HepG2 (cell line): ENCODE measurements around the gene GFER. TPM values are rescaled to one million over a fixed set of nuclear protein-coding genes. Genes with fewer than 3 reads are reported as not detected.

Experiments
- AHR ChIP-seq: IDR thresholded peaks from 2 replicates; pipeline ENCODE4 v1.6.1; 2018; ENCODE audit warnings: missing genetic modification reagents, missing compliant biosample characterization
- ESRRA ChIP-seq: sonication (generic); formaldehyde crosslinking; IDR thresholded peaks from 2 replicates; pipeline ENCODE4 v1.5.1; 2020; ENCODE audit warnings: mild to moderate bottlenecking, low read depth, missing genetic modification reagents
- FOSL2 ChIP-seq: sonication (generic); formaldehyde crosslinking; IDR thresholded peaks from 2 replicates; pipeline ENCODE4 v1.4.0; 2020; ENCODE audit warnings: missing genetic modification reagents
- HMG20A ChIP-seq: IDR thresholded peaks from 2 replicates; pipeline ENCODE4 v1.6.1; 2016; ENCODE audit warnings: borderline replicate concordance
- HMGA1 ChIP-seq: sonication (generic); formaldehyde crosslinking; conservative IDR thresholded peaks from 2 replicates; pipeline ENCODE4 v1.4.0; 2020; ENCODE audit warnings: missing genetic modification reagents
- KDM3A ChIP-seq: IDR thresholded peaks from 2 replicates; pipeline ENCODE4 v1.6.1; 2018; ENCODE audit warnings: low read depth, missing compliant biosample characterization
- MBD4 ChIP-seq: IDR thresholded peaks from 2 replicates; pipeline ENCODE4 v1.6.1; 2012; ENCODE audit warnings: low read length, inconsistent platforms, borderline replicate concordance
- NCOA2 ChIP-seq: sonication (generic); formaldehyde crosslinking; IDR thresholded peaks from 2 replicates; pipeline ENCODE4 v1.8.0; 2022; ENCODE audit warnings: inconsistent platforms
- NFIC ChIP-seq: IDR thresholded peaks from 2 replicates; pipeline ENCODE4 v1.6.1; 2012; ENCODE audit warnings: mild to moderate bottlenecking, low read length, inconsistent platforms
- RFX5 ChIP-seq: IDR thresholded peaks from 2 replicates; pipeline ENCODE4 v1.6.1; 2011; ENCODE audit warnings: low read depth, low read length, improper control_type of control experiment
- ZFP41 ChIP-seq: sonication (generic); formaldehyde crosslinking; IDR thresholded peaks from 2 replicates; pipeline ENCODE4 v1.4.0; 2020; ENCODE audit warnings: mild to moderate bottlenecking, missing genetic modification reagents, borderline replicate concordance
- ZNF263 ChIP-seq: sonication (generic); formaldehyde crosslinking; IDR thresholded peaks from 2 replicates; pipeline ENCODE4 v1.4.0; 2020; ENCODE audit warnings: missing genetic modification reagents
- ZNF484 ChIP-seq: sonication (generic); formaldehyde crosslinking; IDR thresholded peaks from 2 replicates; pipeline ENCODE4 v1.5.1; 2020; ENCODE audit warnings: mild to moderate bottlenecking, low read depth, missing genetic modification reagents, borderline replicate concordance
- ZNF746 ChIP-seq: sonication (generic); formaldehyde crosslinking; IDR thresholded peaks from 2 replicates; pipeline ENCODE4 v1.8.0; 2022; ENCODE audit warnings: mild to moderate bottlenecking, missing genetic modification reagents
- ZNF747 ChIP-seq: sonication (generic); formaldehyde crosslinking; IDR thresholded peaks from 2 replicates; pipeline ENCODE4 v1.8.1; 2023; ENCODE audit warnings: missing genetic modification reagents, mild to moderate bottlenecking, borderline replicate concordance
- polyA plus RNA-seq, 8 experiments: library from polyadenylated mRNA; depleted of rRNA in 3 of 8; stranded (reverse) in 7 of 8; unstranded in 1 of 8; fragments of >200 nt; fragmentation: Illumina TruSeq in 4 of 8; extraction: Trizol in 4 of 8; gene quantifications; 2 replicates each; pipeline versions ENCODE4 v1.2.1 to v1.2.3, GENCODE V29; 2011 to 2016; ENCODE audit warnings: low read depth in 4 of 8, missing spikeins in 1 of 8, mixed read lengths in 1 of 8; ENCODE audit not compliant: insufficient read depth in 1 of 8
- total RNA-seq, 5 experiments: library from RNA; depleted of rRNA; stranded (reverse); fragments of >200 nt; fragmentation: Illumina TruSeq; extraction: Trizol; gene quantifications; 2 replicates each; pipeline ENCODE4 v1.2.3, GENCODE V29; 2016; ENCODE audit warnings: low read depth in 1 of 5
- TF ChIP-seq, protein P1 (sequence below): sonication (generic); formaldehyde crosslinking; IDR thresholded peaks from 2 replicates; pipeline ENCODE4 v1.8.0; 2022; ENCODE audit warnings: missing genetic modification reagents, low read depth, mild to moderate bottlenecking, borderline replicate concordance
- TF ChIP-seq, protein P2 (sequence below): sonication (generic); formaldehyde crosslinking; IDR thresholded peaks from 2 replicates; pipeline ENCODE4 v1.5.1; 2020; ENCODE audit warnings: missing genetic modification reagents, mild to moderate bottlenecking, borderline replicate concordance
- TF ChIP-seq, protein P3 (sequence below): sonication (generic); formaldehyde crosslinking; IDR thresholded peaks from 2 replicates; pipeline ENCODE4 v1.5.0; 2020; ENCODE audit warnings: mild to moderate bottlenecking, low read depth, missing genetic modification reagents, borderline replicate concordance
- TF ChIP-seq, protein P4 (sequence below): sonication (generic); formaldehyde crosslinking; IDR thresholded peaks from 2 replicates; pipeline ENCODE4 v1.8.0; 2022; ENCODE audit warnings: missing genetic modification reagents, mild to moderate bottlenecking, borderline replicate concordance
- TF ChIP-seq, protein P5 (sequence below): IDR thresholded peaks from 2 replicates; pipeline ENCODE4 v1.6.1; 2016; ENCODE audit warnings: missing compliant biosample characterization, missing genetic modification reagents, borderline replicate concordance
- TF ChIP-seq, protein P6 (sequence below): sonication (generic); formaldehyde crosslinking; IDR thresholded peaks from 2 replicates; pipeline ENCODE4 v1.4.0; 2020; ENCODE audit warnings: missing genetic modification reagents

Gene GFER
- total and polyA plus RNA-seq, 2 of the 13 experiments (the other 11 are each of a cell fraction or from before 2014, with no cell fraction given): 28.6 to 71.7 TPM

DNA sequence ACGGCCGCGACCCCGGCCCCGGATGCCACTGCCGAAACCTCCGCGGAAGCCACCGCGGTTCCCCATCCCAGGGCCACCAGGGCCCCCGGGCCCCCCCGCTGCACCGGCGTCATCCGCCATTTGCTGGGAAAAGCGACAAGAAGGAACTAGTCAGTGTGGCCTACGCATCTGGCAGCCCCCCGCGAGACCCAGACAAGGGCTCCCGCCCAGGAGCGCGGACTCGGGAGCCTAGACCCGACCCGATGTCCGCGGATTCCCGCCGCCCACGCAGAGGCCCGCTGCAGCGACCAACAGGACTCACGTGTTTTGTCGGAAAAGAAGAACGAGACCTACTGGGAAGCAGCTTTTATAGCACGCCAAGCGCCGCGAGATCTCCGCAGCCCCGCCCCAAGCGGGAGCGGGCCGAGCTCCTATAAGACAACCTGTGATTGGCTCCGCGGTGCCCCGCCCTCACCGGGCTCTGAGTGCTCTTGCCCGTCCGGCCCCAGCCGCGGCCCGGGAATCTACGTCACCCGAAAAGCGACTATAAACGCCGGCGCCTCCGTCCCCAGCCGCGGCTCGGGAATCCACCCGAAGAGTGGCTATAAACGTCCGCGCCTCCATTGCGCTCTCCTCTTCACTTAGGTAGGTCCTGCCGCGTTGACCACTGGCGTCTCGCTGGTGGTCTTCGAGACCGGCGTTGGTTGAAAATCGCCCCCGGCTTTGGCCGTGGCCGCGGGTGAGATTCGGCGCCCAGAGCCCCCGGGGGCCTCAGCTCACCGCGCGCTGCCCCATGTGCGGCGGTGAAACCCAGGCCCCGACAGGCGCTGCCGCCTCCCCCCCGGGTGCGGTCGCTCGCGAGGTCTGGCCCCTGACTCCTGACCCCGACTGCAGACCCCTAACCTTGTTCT lies 19.2 kb upstream of the GFER start, which contains the start of gene RPS2 (continued):
- TF ChIP-seq HMG20A (CRISPR knock-in tag): no peak
- TF ChIP-seq, protein P1, sequence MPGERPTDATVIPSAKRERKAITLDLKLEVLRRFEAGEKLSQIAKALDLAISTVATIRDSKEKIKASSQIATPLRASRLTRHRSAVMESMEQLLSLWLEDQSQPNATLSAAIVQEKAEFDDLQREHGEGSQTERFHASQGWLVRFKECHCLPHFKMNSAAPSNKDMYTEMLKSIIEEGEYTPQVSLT: peak; percentile 79; the same call in 1 of the 2 replicates
- TF ChIP-seq, protein P2, sequence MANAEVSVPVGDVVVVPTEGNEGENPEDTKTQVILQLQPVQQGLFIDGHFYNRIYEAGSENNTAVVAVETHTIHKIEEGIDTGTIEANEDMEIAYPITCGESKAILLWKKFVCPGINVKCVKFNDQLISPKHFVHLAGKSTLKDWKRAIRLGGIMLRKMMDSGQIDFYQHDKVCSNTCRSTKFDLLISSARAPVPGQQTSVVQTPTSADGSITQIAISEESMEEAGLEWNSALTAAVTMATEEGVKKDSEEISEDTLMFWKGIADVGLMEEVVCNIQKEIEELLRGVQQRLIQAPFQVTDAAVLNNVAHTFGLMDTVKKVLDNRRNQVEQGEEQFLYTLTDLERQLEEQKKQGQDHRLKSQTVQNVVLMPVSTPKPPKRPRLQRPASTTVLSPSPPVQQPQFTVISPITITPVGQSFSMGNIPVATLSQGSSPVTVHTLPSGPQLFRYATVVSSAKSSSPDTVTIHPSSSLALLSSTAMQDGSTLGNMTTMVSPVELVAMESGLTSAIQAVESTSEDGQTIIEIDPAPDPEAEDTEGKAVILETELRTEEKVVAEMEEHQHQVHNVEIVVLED (CRISPR knock-in tag): peak; percentile 80
- no peak for TF ChIP-seq HMGA1
- no peak for TF ChIP-seq RFX5
- no peak for TF ChIP-seq MBD4
- TF ChIP-seq ESRRA (CRISPR knock-in tag): peak; percentile 50; the same call in 1 of the 2 replicates
- peak; percentile 72 for TF ChIP-seq ZNF263 (CRISPR knock-in tag)
- TF ChIP-seq KDM3A (CRISPR knock-in tag): 0 out of 2 replicates have a peak, but pooled peaks have one; percentile 21
- TF ChIP-seq ZFP41 (CRISPR knock-in tag): no peak
- TF ChIP-seq, protein P3, sequence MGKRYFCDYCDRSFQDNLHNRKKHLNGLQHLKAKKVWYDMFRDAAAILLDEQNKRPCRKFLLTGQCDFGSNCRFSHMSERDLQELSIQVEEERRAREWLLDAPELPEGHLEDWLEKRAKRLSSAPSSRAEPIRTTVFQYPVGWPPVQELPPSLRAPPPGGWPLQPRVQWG (CRISPR knock-in tag): no peak
- TF ChIP-seq NCOA2 (CRISPR knock-in tag): peak; percentile 50; the same call in 1 of the 2 replicates
- TF ChIP-seq, protein P4, sequence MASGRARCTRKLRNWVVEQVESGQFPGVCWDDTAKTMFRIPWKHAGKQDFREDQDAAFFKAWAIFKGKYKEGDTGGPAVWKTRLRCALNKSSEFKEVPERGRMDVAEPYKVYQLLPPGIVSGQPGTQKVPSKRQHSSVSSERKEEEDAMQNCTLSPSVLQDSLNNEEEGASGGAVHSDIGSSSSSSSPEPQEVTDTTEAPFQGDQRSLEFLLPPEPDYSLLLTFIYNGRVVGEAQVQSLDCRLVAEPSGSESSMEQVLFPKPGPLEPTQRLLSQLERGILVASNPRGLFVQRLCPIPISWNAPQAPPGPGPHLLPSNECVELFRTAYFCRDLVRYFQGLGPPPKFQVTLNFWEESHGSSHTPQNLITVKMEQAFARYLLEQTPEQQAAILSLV: no peak; the same call in 1 of the 2 replicates
- peak; percentile 62; the same call in 1 of the 2 replicates for TF ChIP-seq ZNF746 (CRISPR knock-in tag)
- no peak for TF ChIP-seq ZNF484 (CRISPR knock-in tag)
- peak; percentile 92; the same call in 1 of the 2 replicates for TF ChIP-seq AHR (CRISPR knock-in tag)
- TF ChIP-seq, protein P5, sequence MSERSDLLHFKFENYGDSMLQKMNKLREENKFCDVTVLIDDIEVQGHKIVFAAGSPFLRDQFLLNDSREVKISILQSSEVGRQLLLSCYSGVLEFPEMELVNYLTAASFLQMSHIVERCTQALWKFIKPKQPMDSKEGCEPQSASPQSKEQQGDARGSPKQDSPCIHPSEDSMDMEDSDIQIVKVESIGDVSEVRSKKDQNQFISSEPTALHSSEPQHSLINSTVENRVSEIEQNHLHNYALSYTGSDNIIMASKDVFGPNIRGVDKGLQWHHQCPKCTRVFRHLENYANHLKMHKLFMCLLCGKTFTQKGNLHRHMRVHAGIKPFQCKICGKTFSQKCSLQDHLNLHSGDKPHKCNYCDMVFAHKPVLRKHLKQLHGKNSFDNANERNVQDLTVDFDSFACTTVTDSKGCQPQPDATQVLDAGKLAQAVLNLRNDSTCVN (CRISPR knock-in tag): no peak; the same call in 1 of the 2 replicates
- peak; percentile 68 for TF ChIP-seq NFIC
- TF ChIP-seq FOSL2 (CRISPR knock-in tag): peak; percentile 47; the same call in 1 of the 2 replicates
- TF ChIP-seq ZNF747 (CRISPR knock-in tag): no peak
- TF ChIP-seq, protein P6, sequence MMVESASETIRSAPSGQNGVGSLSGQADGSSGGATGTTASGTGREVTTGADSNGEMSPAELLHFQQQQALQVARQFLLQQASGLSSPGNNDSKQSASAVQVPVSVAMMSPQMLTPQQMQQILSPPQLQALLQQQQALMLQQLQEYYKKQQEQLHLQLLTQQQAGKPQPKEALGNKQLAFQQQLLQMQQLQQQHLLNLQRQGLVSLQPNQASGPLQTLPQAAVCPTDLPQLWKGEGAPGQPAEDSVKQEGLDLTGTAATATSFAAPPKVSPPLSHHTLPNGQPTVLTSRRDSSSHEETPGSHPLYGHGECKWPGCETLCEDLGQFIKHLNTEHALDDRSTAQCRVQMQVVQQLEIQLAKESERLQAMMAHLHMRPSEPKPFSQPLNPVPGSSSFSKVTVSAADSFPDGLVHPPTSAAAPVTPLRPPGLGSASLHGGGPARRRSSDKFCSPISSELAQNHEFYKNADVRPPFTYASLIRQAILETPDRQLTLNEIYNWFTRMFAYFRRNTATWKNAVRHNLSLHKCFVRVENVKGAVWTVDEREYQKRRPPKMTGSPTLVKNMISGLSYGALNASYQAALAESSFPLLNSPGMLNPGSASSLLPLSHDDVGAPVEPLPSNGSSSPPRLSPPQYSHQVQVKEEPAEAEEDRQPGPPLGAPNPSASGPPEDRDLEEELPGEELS (CRISPR knock-in tag): peak; percentile 36; the same call in 1 of the 2 replicates
